Measurements from ENCODE around the gene LUC7L2. TPM values are rescaled to one million over a fixed set of nuclear protein-coding genes. Genes with fewer than 3 reads are reported as not detected.
A peak's percentile ranks its signal among the peaks of the same experiment; 100 is the strongest.
"Not testable (repeated sequence)": the region's sequence is repeated elsewhere in the genome, so short reads cannot be mapped to it uniquely, and the experiment has no call there.

LUC7L2 gene
- total RNA-seq, 1 donor from 2014 or later: 83.4 TPM

DNA sequence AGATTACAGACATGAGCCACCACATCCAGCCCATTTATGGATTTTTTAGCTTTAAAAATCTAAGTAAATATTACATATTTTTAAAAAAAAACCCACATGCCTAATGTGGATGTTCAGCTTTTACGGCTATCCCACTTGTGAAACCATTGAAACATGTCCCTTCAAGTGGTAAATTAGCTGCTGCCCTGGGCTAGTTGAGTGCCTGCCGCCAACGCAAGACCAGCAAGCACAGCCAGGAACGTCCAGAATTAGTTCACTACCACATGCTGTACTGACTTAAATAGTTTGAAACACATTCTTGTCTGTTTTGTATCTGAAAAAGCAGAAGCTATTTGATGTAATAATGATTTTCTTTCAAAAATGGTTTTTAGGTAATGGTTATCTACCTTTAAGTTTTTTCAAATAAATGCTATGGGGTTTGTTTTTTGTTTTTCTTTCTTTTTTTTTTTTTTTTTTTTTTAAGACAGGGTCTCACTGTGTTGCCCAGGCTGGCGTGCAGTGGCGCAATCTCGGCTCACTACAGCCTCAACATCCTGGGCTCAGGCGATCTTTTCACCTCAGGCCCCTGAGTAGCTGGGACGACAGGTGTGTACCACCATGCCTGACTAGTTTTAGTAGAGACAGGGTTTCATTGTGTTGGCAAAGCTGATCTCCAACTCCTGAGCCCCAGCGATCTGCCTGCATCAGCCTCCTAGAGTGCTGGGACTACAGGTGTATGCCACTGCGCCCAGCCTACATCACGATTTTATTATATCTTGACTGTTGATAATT is 66.7 kb downstream of the LUC7L2 start:
- H3K4me3 Mint-ChIP-seq (ENCODE audit: unreplicated experiment): no peak overlapping the region
- H3K27ac Mint-ChIP-seq (ENCODE audit: unreplicated experiment): peak overlapping the region; percentile 65
- H3K27me3 Mint-ChIP-seq (ENCODE audit: unreplicated experiment): peaks cover 5% of the 10 kb centered on the region
- no peaks in the 10 kb centered on the region for H3K36me3 Mint-ChIP-seq (ENCODE audit: unreplicated experiment)
- peaks cover 2% of the 10 kb centered on the region for H3K9me3 Mint-ChIP-seq (ENCODE audit: unreplicated experiment)
- peaks cover 27% of the 10 kb centered on the region for H3K4me1 Mint-ChIP-seq (ENCODE audit: low read depth, unreplicated experiment)
- no peak for DNase-seq
- no peak for TF ChIP-seq CTCF (IDR thresholded peaks at IDR 0.05; ENCODE audit: partially characterized antibody, unreplicated experiment)

DNA sequence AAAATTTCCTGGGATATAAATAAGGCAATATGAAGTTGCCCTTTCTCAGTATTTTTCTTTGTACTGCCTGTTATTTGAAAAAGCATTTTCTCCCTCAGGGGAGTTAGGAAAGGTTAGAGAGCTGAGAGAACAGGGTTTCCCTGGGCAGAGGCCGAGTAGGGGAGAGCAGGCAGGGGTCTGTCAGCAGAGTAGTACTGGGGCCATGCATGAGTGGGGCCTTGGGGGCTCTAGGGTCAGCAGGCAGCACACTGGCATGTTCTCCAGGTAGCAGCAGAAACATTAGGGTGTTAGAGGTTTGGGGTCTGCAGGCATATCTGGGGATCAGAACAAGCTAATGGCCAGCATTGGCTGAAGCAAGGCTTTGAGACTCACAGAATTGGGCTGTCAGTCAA is 67.3 kb downstream of the LUC7L2 start:
- no peak for DNase-seq
- H3K27ac Mint-ChIP-seq (ENCODE audit: unreplicated experiment): peak overlapping the region; percentile 65
- H3K4me1 Mint-ChIP-seq (ENCODE audit: low read depth, unreplicated experiment): peaks cover 27% of the 10 kb centered on the region
- TF ChIP-seq CTCF (IDR thresholded peaks at IDR 0.05; ENCODE audit: partially characterized antibody, unreplicated experiment): no peak
- peaks cover 2% of the 10 kb centered on the region for H3K9me3 Mint-ChIP-seq (ENCODE audit: unreplicated experiment)
- H3K27me3 Mint-ChIP-seq (ENCODE audit: unreplicated experiment): peaks cover 5% of the 10 kb centered on the region
- no peak overlapping the region for H3K4me3 Mint-ChIP-seq (ENCODE audit: unreplicated experiment)
- H3K36me3 Mint-ChIP-seq (ENCODE audit: unreplicated experiment): no peaks in the 10 kb centered on the region

DNA sequence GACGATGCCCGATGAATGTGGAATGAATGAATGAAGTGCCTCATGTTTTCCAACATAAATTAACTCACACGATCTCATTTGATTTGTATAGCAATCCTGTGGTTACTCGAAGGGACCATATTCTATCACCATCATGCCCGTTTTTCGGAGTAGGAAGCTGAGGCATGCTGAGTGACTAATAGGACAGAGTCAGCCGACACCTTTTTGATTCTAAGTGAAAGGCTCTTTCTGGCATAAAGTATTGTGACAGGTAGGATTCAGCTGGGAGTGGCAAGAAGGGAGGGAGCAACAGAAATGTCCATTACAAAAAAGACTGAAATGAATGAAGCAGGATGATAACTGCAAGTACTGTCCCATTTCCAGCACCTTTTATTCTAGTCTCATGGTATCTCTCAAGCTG is 68.1 kb downstream of the LUC7L2 start:
- peaks cover 28% of the 10 kb centered on the region for H3K4me1 Mint-ChIP-seq (ENCODE audit: low read depth, unreplicated experiment)
- H3K27ac Mint-ChIP-seq (ENCODE audit: unreplicated experiment): peak overlapping the region; percentile 38
- no peaks in the 10 kb centered on the region for H3K36me3 Mint-ChIP-seq (ENCODE audit: unreplicated experiment)
- peaks cover 2% of the 10 kb centered on the region for H3K9me3 Mint-ChIP-seq (ENCODE audit: unreplicated experiment)
- H3K27me3 Mint-ChIP-seq (ENCODE audit: unreplicated experiment): peaks cover 5% of the 10 kb centered on the region
- no peak overlapping the region for H3K4me3 Mint-ChIP-seq (ENCODE audit: unreplicated experiment)
- no peak for TF ChIP-seq CTCF (IDR thresholded peaks at IDR 0.05; ENCODE audit: partially characterized antibody, unreplicated experiment)
- no peak for DNase-seq

DNA sequence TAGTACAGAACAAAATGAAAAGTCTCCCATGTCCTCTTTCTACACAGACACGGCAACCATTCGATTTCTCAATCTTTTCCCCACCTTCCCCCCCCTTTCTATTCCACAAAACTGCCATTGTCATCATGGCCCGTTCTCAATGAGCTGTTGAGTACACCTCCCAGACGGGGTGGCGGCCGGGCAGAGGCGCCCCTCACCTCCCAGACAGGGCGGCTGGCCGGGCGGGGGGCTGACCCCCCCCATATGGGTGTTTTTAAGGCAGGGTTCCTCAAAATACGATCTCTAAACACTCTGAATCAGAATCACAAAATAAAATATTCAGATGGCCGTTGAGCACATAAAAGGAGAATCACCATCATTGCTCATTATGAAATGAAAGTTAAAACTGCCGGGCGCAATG is 70.0 kb downstream of the LUC7L2 start:
- peak overlapping the region; percentile 96 for H3K27ac Mint-ChIP-seq (ENCODE audit: unreplicated experiment)

GRCh38 chr7:139430443-139430842 is 70.7 kb downstream of the LUC7L2 start:
- H3K27me3 Mint-ChIP-seq (ENCODE audit: unreplicated experiment): peaks cover 4% of the 10 kb centered on the region
- TF ChIP-seq CTCF (IDR thresholded peaks at IDR 0.05; ENCODE audit: partially characterized antibody, unreplicated experiment): no peak
- DNase-seq: no peak
- no peaks in the 10 kb centered on the region for H3K36me3 Mint-ChIP-seq (ENCODE audit: unreplicated experiment)
- no peaks in the 10 kb centered on the region for H3K9me3 Mint-ChIP-seq (ENCODE audit: unreplicated experiment)
- no peak overlapping the region for H3K4me3 Mint-ChIP-seq (ENCODE audit: unreplicated experiment)
- H3K27ac Mint-ChIP-seq (ENCODE audit: unreplicated experiment): peak overlapping the region; percentile 96
- peaks cover 37% of the 10 kb centered on the region for H3K4me1 Mint-ChIP-seq (ENCODE audit: low read depth, unreplicated experiment)

More for the DNA sequence above, 70.0 kb downstream of the LUC7L2 start:
- not testable (repeated sequence) for H3K9me3 Mint-ChIP-seq (ENCODE audit: unreplicated experiment); DNase-seq; H3K36me3 Mint-ChIP-seq (ENCODE audit: unreplicated experiment); H3K4me3 Mint-ChIP-seq (ENCODE audit: unreplicated experiment); H3K27me3 Mint-ChIP-seq (ENCODE audit: unreplicated experiment)
- H3K4me1 Mint-ChIP-seq (ENCODE audit: low read depth, unreplicated experiment): peaks cover 37% of the 10 kb centered on the region
